Large intestine (tissue), 3 donors: ENCODE measurements around the gene SFXN4. TPM values are rescaled to one million over a fixed set of nuclear protein-coding genes. Genes with fewer than 3 reads are reported as not detected.

ENCODE experiments used
- DNase-seq, 2 donors: peaks; one replicate each; pipeline versions ENCODE4 v3.0.0 to v3.0.0-alpha.2; 2013
- H3K27ac ChIP-seq: one replicate; pipeline ENCODE4 v1.5.1; 2013; ENCODE audit warnings: low read length
- H3K27me3 ChIP-seq: 2 replicates; pipeline ENCODE4 v1.6.1; 2013; ENCODE audit warnings: low read length; ENCODE audit not compliant: control insufficient read depth, insufficient read depth
- H3K36me3 ChIP-seq: 2 replicates; pipeline ENCODE4 v1.6.1; 2013; ENCODE audit warnings: low read length; ENCODE audit not compliant: control insufficient read depth, insufficient read depth
- H3K4me1 ChIP-seq: one replicate; pipeline ENCODE4 v1.6.1; 2013; ENCODE audit warnings: low read length; ENCODE audit not compliant: control insufficient read depth, insufficient read depth
- H3K4me3 ChIP-seq: one replicate; pipeline ENCODE4 v1.5.1; 2013; ENCODE audit warnings: low read length
- H3K9me3 ChIP-seq: one replicate; pipeline ENCODE4 v1.6.1; 2013; ENCODE audit warnings: mild to moderate bottlenecking, low read depth, low read length, moderate library complexity; ENCODE audit not compliant: control insufficient read depth
- WGBS: methylation state at CpG from one replicate; pipeline ENCODE4 v1.1.5; 2013; ENCODE audit warnings: low lambda C conversion rate; ENCODE audit not compliant: insufficient coverage; 5-methylcytosine and 5-hydroxymethylcytosine counted together
- polyA plus RNA-seq: library from polyadenylated mRNA; unstranded; fragments of 120-200 nt; gene quantifications from one replicate; pipeline ENCODE4 v1.2.1, GENCODE V29; 2013

Gene SFXN4
- polyA plus RNA-seq, 1 donor, result 39.1 TPM

DNA sequence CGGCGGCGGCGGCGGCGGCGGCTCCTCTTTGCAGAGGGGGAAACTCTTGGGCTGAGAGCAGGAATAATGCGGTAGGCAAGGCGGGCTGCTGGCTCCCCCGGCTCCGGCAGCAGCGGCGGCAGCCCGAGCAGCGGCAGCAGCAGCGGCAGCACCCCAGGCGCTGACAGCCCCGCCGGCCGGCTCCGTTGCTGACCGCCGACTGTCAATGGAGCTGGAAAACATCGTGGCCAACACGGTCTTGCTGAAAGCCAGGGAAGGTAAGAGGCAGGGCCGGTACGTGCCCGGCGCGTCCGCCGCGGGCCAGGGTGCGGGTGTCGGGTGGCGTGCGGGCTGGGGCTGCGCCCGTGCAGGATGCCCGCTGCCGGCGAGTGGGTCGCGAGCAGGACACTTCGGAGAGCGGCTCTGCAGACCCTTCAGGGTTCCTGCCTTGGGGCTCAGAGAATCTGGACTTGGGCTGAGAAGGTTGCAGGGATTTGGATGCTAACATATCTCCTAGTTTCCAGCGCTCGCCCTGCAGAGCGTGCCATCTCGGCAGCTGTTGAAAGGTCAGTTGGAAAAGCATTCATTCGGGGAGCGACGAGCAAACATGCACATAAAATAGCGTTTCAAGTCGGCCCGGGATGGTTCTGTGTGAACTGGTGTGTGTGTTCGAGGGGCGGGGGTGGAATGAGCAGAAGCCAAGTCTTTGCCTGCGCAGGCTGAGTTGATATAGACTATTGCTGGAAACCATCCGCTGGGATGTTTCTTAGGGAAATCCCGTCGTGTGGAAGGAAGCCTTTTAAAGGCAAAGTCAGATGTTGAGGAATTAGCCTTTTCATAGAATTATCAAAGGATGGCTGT, 42.4 kb upstream of the SFXN4 start:
- Histone ChIP-seq H3K9me3 (no peaks in the 10 kb centered on the region), H3K4me3 (peak overlapping the region; percentile 54), H3K36me3 (peaks cover 3% of the 10 kb centered on the region), H3K4me1 (peaks cover 30% of the 10 kb centered on the region), H3K27me3 (no peaks in the 10 kb centered on the region), H3K27ac (peak overlapping the region; percentile 59)
- no CpG with 5 or more reads among the region's 62 CpGs for WGBS
- DNase-seq, result peak; percentile 37 to 72

DNA sequence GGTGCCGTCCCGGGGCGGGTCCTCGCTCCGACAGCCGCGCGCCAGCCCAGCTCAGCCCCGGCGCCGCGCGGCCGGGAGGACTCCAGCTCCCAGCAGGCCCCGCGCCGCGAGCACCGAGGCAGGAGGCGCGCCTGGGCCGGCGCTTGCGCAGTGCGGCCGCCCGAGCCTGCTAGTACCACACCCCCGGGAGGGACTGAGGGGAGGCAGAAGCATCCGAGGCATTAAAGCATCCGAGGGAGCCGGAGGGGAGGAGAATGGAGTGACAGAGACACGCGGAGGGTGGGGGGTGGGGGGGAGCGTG, 41.8 kb upstream of the SFXN4 start, which contains the start of gene GRK5:
Gene GRK5 (plus strand): TSS at position 206 of the 301 bp plus-strand sequence. CDS start 347 bp downstream, outside the sequence.
- Histone ChIP-seq H3K27me3 (no peaks in the 10 kb centered on the region), H3K9me3 (no peaks in the 10 kb centered on the region), H3K4me3 (peak within 1 kb of the TSS; percentile 54), H3K27ac (peak within 1 kb of the TSS; percentile 64), H3K4me1 (peaks cover 25% of the 10 kb centered on the region), H3K36me3 (no peaks in the 10 kb centered on the region)
- no CpG with 5 or more reads among the region's 34 CpGs for WGBS
- DNase-seq, result peak; percentile 98 to 99

DNA sequence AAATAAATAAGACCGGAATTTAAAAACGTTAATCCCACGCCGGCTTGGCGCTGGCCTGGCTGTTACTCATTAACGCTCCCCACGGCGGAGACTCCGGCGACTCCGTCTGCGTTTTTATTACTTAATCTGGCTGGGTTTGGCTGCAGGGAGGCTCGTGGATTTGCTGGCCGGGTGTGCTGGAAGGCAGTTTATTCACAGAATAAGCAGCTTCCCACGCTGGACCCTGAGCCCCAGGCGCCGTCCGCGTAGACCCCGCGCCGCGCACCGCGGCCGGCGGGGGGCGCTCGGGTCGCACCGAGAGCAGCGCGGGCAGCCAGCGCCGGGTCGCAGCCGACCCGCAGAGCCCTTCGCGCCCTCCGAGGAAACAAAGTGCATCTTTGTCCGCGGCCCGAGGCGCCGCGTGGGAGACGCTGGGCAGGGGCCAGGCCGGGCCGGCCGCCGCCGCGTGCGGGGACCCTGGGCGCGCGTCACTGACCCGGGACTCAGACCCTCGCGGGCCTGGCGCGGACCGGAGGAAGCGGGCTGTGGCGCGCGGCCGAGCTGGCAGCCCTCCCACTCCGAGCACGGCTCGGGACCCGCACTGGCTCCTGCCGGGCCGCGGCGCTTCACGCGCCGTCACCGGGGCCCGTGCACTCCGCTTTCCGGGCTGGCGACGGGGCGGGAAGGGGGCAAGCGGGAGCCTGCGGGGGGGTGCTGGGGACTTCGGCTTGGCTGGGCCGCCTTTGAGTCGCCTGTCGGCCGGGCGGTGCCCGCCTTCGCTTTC, 41.3 kb upstream of the SFXN4 start:
- WGBS, result no CpG with 5 or more reads among the region's 97 CpGs
- H3K9me3 ChIP-seq, result no peaks in the 10 kb centered on the region
- no peaks in the 10 kb centered on the region for H3K36me3 ChIP-seq
- peak; percentile 65 to 85 for DNase-seq
- peaks cover 23% of the 10 kb centered on the region for H3K4me1 ChIP-seq
- no peaks in the 10 kb centered on the region for H3K27me3 ChIP-seq
- peak overlapping the region; percentile 64 for H3K27ac ChIP-seq
- H3K4me3 ChIP-seq, result peak overlapping the region; percentile 30

DNA sequence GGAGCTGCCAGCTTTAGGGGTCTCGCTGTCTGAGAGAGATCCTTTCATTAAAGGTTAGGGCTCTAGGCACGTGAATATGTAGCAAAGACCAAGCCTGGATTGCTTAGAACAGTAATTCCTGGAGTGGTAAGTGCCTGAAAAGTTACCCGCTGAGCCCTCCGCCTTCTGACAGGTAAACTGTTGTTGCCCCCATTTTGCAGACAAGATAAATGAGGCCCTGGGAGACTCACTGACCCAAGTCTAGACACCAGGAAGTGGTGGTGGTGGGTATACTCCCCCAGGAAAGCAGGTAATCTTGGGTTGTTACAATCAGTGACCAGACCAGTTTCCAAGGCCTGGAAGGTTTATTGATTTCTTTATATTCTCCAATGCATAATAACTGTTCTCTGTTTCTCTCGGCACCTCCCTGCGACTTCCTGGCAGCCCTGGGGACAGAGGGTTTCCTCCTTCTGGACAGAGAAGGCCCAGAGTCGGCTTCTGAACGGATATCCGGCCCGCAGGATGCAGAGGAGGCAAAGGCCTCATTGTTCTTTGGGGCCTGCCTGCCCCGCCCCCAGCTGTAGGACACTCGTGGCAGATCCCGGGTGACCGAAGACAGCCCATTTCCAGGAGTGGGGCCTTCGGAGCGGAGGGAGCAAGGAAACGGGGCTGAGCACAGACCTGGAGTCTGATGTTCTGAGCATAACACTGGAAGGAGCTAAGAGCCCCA, 40.5 kb upstream of the SFXN4 start:
- H3K9me3 ChIP-seq, result no peaks in the 10 kb centered on the region
- peaks cover 17% of the 10 kb centered on the region for H3K4me1 ChIP-seq
- no peaks in the 10 kb centered on the region for H3K27me3 ChIP-seq
- DNase-seq, result peak in 1 of 2 donors; percentile 43
- peak overlapping the region; percentile 30 for H3K4me3 ChIP-seq
- H3K27ac ChIP-seq, result peak overlapping the region; percentile 64
- H3K36me3 ChIP-seq, result no peaks in the 10 kb centered on the region
- WGBS, result no CpG with 5 or more reads among the region's 17 CpGs

DNA sequence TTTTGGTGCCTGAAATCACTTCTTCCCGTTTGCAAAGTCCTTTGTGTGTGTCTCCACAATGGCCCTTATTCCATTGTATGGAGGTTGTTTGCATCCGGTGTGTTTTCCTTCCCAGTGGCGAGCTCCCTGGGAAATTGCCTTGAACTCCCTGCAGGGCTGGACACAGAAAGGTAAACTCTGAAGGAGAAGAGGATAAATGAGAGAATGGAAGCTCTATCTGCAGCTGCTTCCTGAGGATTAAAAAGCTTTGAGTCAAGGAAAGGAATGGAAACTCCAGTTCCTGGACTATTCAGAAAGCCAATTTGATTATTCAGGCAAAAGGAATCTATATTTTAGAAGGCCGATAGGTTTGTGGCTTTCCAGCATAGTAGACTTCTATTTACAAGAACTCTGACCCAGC, 37.5 kb upstream of the SFXN4 start:
- WGBS, result 40% methylated on average over 1 of the region's 4 CpGs
- DNase-seq, result no peak
- Histone ChIP-seq H3K27ac (no peak overlapping the region), H3K4me1 (peaks cover 9% of the 10 kb centered on the region), H3K27me3 (peaks cover 4% of the 10 kb centered on the region), H3K4me3 (no peak overlapping the region), H3K36me3 (no peaks in the 10 kb centered on the region), H3K9me3 (no peaks in the 10 kb centered on the region)

DNA sequence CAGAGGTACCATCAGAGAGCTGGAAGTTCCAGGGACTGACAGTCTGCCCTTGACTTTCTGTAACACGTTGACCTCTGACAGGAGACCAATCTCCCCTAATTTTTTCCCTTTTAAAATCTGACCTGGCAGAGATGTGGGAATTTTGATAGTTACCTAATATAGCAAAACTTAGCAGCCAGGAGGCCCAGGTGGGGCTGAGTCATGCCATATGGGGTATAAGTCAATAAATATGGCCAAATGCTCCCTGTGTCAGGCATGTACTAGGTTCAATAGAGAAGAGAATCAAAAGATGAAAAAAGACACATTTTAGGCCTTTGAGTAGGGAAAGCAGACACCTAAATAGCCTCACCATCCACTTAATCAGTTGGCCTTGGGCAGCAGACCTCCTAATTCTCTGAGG, 35.7 kb upstream of the SFXN4 start:
- no CpG with 5 or more reads among the region's 1 CpG for WGBS
- Histone ChIP-seq H3K36me3 (no peaks in the 10 kb centered on the region), H3K4me3 (no peak overlapping the region), H3K4me1 (peaks cover 7% of the 10 kb centered on the region), H3K27ac (no peak overlapping the region), H3K9me3 (no peaks in the 10 kb centered on the region), H3K27me3 (peaks cover 4% of the 10 kb centered on the region)
- DNase-seq, result no peak

DNA sequence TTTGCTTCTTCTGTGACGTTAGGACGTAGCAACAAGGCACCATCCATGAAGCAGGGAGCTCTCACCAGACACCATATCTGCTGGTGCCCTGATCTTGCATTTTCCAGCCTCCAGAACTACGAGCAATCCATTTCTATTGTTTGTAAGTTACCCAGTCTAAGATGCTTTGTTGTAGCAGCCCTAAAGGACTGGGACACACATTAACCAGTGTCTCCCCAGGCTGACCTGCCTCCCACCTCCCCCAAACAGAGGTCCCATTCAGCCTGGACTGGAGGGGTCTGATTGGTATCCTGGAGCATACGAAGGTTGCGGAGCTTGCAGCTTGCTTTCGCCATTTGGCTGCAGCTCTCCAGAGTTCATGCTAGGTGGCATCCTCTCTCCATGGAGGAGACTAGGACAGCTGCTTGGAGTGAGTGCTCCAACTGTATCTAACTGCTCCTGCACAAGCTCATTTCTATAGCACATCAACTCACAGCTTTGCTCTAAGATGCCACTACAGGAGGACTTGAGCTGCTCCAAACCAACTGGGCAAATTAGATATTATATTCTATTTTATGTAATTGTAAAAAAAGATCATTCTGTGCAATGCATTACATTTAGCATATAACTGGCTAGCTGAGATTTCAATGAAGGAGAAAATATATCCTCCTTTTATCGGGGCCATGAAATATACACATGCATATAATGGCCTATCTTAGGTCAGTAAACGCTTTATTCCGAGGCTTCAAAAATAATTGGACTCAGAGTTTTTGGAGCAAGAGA, 33.9 kb upstream of the SFXN4 start:
- whole genome bisulfite sequencing, result no CpG with 5 or more reads among the region's 9 CpGs
- H3K36me3 ChIP-seq, result no peaks in the 10 kb centered on the region
- H3K27ac ChIP-seq, result no peak overlapping the region
- H3K9me3 ChIP-seq, result no peaks in the 10 kb centered on the region
- no peak overlapping the region for H3K4me3 ChIP-seq
- peaks cover 2% of the 10 kb centered on the region for H3K4me1 ChIP-seq
- DNase-seq, result peak; percentile 61 to 69
- H3K27me3 ChIP-seq, result peaks cover 4% of the 10 kb centered on the region

DNA sequence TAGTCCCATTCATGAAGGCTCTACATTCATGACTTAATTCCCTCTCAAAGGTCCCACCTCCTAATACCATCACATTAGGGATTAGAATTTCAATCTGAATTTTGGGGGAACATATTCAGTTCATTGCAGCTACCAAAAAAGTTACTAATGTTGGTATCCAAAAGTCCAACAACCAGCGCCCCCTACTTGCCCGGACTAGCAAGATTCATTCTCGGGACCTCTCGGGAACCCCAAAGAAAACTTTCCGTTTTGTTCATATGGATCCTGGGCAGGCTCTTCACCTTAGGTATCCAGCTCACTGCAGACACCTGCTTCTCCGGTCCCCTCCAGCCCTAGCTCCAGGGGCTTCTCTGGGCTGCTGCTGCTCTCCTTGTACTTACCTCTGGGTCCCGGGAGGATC, 32.9 kb upstream of the SFXN4 start:
- H3K36me3 ChIP-seq, result no peaks in the 10 kb centered on the region

DNA sequence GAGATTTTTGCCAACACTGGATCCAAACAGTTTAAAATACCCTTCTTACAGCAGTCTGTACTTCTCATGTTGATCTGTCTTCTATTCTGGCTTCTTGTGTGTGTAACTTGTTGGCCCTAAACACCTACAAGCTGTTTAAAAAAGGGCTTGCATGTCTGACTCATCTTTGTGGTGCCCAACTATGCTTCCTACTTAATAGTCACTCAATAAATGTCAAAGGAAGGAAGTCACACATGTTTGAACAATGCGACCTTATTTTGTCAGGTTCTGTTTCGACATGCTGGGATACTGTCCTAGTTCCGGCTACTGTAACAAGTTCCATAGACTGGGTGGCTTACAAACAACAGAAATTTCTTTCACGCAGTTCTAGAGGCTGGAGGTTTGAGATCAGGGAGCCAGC, 32.4 kb upstream of the SFXN4 start:
- H3K27me3 ChIP-seq, result peaks cover 4% of the 10 kb centered on the region
- no peaks in the 10 kb centered on the region for H3K9me3 ChIP-seq
- H3K36me3 ChIP-seq, result no peaks in the 10 kb centered on the region
- no peak overlapping the region for H3K27ac ChIP-seq
- no peak for DNase-seq
- H3K4me3 ChIP-seq, result no peak overlapping the region
- H3K4me1 ChIP-seq, result peaks cover 2% of the 10 kb centered on the region
- no CpG with 5 or more reads among the region's 4 CpGs for WGBS

More for the DNA sequence above, 32.9 kb upstream of the SFXN4 start:
- Histone ChIP-seq H3K27ac (no peak overlapping the region), H3K27me3 (peaks cover 4% of the 10 kb centered on the region), H3K4me3 (no peak overlapping the region), H3K9me3 (no peaks in the 10 kb centered on the region), H3K4me1 (peaks cover 2% of the 10 kb centered on the region)
- WGBS, result no CpG with 5 or more reads among the region's 7 CpGs
- DNase-seq, result no peak

DNA sequence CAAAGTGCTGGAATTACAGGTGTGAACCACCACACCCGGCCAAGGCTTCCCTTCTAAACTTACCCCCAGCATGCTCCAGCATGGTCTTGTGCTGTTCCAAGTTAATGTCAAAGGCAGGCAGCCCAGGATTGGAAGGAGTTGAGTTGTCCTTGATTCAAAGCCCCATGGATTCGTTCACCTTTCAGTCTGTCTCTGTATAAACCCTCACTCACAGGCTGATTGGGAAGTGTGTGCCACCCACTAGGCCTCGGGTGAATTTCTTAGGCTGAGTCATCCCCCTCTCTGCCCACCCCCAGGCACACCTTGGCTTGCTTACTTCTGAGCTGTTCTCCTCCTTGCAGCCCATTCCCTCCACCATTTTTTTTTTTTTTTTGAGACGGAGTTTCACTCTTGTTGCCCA, 26.4 kb upstream of the SFXN4 start:
- Histone ChIP-seq H3K9me3 (no peaks in the 10 kb centered on the region), H3K4me3 (no peak overlapping the region), H3K27ac (no peak overlapping the region), H3K27me3 (no peaks in the 10 kb centered on the region), H3K4me1 (no peaks in the 10 kb centered on the region), H3K36me3 (no peaks in the 10 kb centered on the region)
- no peak for DNase-seq
- WGBS, result no CpG with 5 or more reads among the region's 4 CpGs
